ENCODE results near the gene EML4. TPM values are rescaled to one million over a fixed set of nuclear protein-coding genes. Genes with fewer than 3 reads are reported as not detected.

EML4 gene
- total and polyA plus RNA-seq, 2 of the 13 experiments (the other 11 are each of a cell fraction or from before 2014, with no cell fraction given) = 243 to 476 TPM

DNA sequence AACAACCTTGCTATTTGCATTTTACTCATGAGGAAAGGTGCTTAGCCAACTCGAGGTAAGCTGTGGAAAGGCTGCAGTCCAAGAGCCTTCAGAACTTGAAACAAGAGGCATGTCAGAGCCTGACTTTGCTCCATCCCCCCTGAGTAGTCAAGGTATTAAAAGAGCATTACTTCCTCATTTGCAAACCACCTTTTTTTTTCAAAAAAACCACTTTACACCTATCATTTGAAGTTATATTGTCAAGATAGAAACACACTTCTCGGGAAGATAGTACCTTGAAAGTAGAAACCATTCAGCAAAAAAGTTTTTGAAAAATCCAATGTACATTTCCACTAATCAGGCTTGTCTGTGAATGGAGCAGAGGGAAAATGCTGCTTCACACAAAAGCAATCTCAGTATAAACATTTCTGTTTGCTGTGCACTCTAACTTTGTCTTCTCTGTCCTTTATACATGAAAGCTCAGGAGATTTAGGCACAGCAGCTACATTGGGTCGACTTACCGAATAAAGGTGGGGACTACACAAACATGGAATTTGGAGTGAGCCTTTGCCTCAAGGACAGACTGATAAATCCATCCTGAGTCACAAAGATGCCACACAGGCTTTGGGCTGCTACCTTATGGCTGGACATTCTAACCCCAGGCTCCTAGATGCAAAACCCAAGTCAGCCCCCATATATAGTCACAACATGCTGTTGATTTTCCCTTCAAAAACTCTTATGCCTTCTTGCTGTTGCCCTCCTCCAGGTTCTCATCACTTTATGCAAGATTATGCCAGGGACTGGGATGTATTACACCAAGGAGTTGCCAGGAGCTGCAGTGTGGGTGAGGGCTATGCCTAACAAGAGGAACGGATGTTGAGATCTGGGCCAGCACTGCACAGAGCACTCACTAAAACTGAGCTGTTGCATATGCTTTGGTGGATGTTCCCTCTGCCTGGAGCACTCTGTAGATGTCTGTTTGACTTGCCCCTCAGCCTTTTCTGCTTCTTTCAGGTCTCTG is 41.4 kb upstream of the EML4 start (continued):
- TF ChIP-seq, protein P1, sequence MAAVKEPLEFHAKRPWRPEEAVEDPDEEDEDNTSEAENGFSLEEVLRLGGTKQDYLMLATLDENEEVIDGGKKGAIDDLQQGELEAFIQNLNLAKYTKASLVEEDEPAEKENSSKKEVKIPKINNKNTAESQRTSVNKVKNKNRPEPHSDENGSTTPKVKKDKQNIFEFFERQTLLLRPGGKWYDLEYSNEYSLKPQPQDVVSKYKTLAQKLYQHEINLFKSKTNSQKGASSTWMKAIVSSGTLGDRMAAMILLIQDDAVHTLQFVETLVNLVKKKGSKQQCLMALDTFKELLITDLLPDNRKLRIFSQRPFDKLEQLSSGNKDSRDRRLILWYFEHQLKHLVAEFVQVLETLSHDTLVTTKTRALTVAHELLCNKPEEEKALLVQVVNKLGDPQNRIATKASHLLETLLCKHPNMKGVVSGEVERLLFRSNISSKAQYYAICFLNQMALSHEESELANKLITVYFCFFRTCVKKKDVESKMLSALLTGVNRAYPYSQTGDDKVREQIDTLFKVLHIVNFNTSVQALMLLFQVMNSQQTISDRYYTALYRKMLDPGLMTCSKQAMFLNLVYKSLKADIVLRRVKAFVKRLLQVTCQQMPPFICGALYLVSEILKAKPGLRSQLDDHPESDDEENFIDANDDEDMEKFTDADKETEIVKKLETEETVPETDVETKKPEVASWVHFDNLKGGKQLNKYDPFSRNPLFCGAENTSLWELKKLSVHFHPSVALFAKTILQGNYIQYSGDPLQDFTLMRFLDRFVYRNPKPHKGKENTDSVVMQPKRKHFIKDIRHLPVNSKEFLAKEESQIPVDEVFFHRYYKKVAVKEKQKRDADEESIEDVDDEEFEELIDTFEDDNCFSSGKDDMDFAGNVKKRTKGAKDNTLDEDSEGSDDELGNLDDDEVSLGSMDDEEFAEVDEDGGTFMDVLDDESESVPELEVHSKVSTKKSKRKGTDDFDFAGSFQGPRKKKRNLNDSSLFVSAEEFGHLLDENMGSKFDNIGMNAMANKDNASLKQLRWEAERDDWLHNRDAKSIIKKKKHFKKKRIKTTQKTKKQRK (IDR thresholded peaks at IDR 0.05; ENCODE audit: low read length) = no peak
- TF ChIP-seq CEBPB (IDR thresholded peaks at IDR 0.05; ENCODE audit: borderline replicate concordance, low read depth, low read length) (no peak), ZFP62 (CRISPR knock-in tag; IDR thresholded peaks at IDR 0.05) (no peak), HIVEP1 (CRISPR knock-in tag; IDR thresholded peaks at IDR 0.05) (no peak), FOXM1 (CRISPR knock-in tag; IDR thresholded peaks at IDR 0.05) (no peak), ZNF549 (CRISPR knock-in tag; IDR thresholded peaks at IDR 0.05) (no peak), ZNF251 (CRISPR knock-in tag; IDR thresholded peaks at IDR 0.05) (no peak), ZNF747 (CRISPR knock-in tag; IDR thresholded peaks at IDR 0.05; ENCODE audit: borderline replicate concordance) (peak; percentile 67; the same call in 1 of the 2 replicates), ZFP82 (CRISPR knock-in tag; IDR thresholded peaks at IDR 0.05; ENCODE audit: borderline replicate concordance) (no peak), DNMT3B (CRISPR knock-in tag; conservative IDR thresholded peaks at IDR 0.05) (0 out of 2 replicates have a peak, but pooled peaks have one; percentile 13), ZNF703 (CRISPR knock-in tag; IDR thresholded peaks at IDR 0.05; ENCODE audit: borderline replicate concordance) (no peak), SOX13 (IDR thresholded peaks at IDR 0.05) (peak; percentile 80), SOX13 (CRISPR knock-in tag; conservative IDR thresholded peaks at IDR 0.05 in 1 of 2, IDR thresholded peaks at IDR 0.05 in 1 of 2) (peak in 1 of 2 experiments; percentile 93; a peak in 2 of 4 replicates), GABPB1 (CRISPR knock-in tag; IDR thresholded peaks at IDR 0.05) (no peak), SMAD9 (CRISPR knock-in tag; IDR thresholded peaks at IDR 0.05) (no peak), NFYB (CRISPR knock-in tag; IDR thresholded peaks at IDR 0.05) (no peak)
- TF ChIP-seq, protein P2, sequence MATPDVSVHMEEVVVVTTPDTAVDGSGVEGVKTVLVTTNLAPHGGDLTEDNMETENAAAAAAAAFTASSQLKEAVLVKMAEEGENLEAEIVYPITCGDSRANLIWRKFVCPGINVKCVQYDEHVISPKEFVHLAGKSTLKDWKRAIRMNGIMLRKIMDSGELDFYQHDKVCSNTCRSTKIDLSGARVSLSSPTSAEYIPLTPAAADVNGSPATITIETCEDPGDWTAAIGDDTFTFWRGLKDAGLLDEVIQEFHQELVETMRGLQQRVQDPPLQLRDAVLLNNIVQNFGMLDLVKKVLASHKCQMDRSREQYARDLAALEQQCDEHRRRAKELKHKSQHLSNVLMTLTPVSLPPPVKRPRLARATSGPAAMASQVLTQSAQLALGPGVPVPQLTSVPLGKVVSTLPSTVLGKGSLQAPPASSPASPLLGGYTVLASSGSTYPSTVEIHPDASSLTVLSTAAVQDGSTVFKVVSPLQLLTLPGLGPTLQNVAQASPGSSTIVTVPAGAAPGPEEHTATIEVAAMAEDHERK (CRISPR knock-in tag; IDR thresholded peaks at IDR 0.05; ENCODE audit: low read depth) = no peak
- TF ChIP-seq, protein P3, sequence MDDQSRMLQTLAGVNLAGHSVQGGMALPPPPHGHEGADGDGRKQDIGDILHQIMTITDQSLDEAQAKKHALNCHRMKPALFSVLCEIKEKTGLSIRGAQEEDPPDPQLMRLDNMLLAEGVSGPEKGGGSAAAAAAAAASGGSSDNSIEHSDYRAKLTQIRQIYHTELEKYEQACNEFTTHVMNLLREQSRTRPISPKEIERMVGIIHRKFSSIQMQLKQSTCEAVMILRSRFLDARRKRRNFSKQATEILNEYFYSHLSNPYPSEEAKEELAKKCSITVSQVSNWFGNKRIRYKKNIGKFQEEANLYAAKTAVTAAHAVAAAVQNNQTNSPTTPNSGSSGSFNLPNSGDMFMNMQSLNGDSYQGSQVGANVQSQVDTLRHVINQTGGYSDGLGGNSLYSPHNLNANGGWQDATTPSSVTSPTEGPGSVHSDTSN (CRISPR knock-in tag; IDR thresholded peaks at IDR 0.05; ENCODE audit: borderline replicate concordance) = no peak
- TF ChIP-seq, protein P4, sequence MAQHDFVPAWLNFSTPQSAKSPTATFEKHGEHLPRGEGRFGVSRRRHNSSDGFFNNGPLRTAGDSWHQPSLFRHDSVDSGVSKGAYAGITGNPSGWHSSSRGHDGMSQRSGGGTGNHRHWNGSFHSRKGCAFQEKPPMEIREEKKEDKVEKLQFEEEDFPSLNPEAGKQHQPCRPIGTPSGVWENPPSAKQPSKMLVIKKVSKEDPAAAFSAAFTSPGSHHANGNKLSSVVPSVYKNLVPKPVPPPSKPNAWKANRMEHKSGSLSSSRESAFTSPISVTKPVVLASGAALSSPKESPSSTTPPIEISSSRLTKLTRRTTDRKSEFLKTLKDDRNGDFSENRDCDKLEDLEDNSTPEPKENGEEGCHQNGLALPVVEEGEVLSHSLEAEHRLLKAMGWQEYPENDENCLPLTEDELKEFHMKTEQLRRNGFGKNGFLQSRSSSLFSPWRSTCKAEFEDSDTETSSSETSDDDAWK (CRISPR knock-in tag; IDR thresholded peaks at IDR 0.05) = no peak
- TF ChIP-seq, protein P5, sequence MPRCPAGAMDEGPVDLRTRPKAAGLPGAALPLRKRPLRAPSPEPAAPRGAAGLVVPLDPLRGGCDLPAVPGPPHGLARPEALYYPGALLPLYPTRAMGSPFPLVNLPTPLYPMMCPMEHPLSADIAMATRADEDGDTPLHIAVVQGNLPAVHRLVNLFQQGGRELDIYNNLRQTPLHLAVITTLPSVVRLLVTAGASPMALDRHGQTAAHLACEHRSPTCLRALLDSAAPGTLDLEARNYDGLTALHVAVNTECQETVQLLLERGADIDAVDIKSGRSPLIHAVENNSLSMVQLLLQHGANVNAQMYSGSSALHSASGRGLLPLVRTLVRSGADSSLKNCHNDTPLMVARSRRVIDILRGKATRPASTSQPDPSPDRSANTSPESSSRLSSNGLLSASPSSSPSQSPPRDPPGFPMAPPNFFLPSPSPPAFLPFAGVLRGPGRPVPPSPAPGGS (CRISPR knock-in tag; IDR thresholded peaks at IDR 0.05) = no peak

All from HepG2 (cell line).